Measurements from ENCODE around the gene PIK3R5. TPM values are rescaled to one million over a fixed set of nuclear protein-coding genes. Genes with fewer than 3 reads are reported as not detected.

The PIK3R5 gene
- total RNA-seq, 2 donors from 2014 or later, result 3.2 to 10.4 TPM

GRCh38 chr17:8851600-8851999, 113.9 kb downstream of the PIK3R5 start:
- H3K4me3 ChIP-seq, result no peak overlapping the region
- H3K27me3 ChIP-seq (replicated peaks; ENCODE audit: insufficient read depth), result no peaks in the 10 kb centered on the region
- no peaks in the 10 kb centered on the region for H3K4me1 ChIP-seq (replicated peaks)
- H3K9me3 ChIP-seq, result no peaks in the 10 kb centered on the region
- WGBS, result 87% methylated on average over 5 of the region's 5 CpGs
- no peak overlapping the region for H3K27ac ChIP-seq
- DNase-seq (ENCODE audit: low spot score), result no peak
- H3K36me3 ChIP-seq, result no peaks in the 10 kb centered on the region
- intact Hi-C loops (cut with DNase I), result no loop called here
- TF ChIP-seq POLR2AphosphoS5 (IDR thresholded peaks at IDR 0.05), result no peak
- no peak for TF ChIP-seq CTCF (IDR thresholded peaks at IDR 0.05)
- no peak for TF ChIP-seq POLR2A (IDR thresholded peaks at IDR 0.05)

- Histone ChIP-seq H3K4me3 (no peak overlapping the region), H3K4me1 (replicated peaks) (no peaks in the 10 kb centered on the region), H3K27ac (no peak overlapping the region), H3K27me3 (replicated peaks; ENCODE audit: insufficient read depth) (no peaks in the 10 kb centered on the region), H3K9me3 (no peaks in the 10 kb centered on the region), H3K36me3 (no peaks in the 10 kb centered on the region)
- 74% methylated on average over 4 of the region's 4 CpGs for WGBS
- intact Hi-C loops (cut with DNase I), result no loop called here
- no peak for DNase-seq (ENCODE audit: low spot score)
- TF ChIP-seq CTCF (IDR thresholded peaks at IDR 0.05), result no peak
- TF ChIP-seq POLR2A (IDR thresholded peaks at IDR 0.05), result no peak
- no peak for TF ChIP-seq POLR2AphosphoS5 (IDR thresholded peaks at IDR 0.05)
These were observed 116.0 kb downstream of the PIK3R5 start for GRCh38 chr17:8849311-8850041.

GRCh38 chr17:8847891-8848290, 117.6 kb downstream of the PIK3R5 start:
- Histone ChIP-seq H3K4me3 (no peak overlapping the region), H3K27me3 (replicated peaks; ENCODE audit: insufficient read depth) (no peaks in the 10 kb centered on the region), H3K9me3 (no peaks in the 10 kb centered on the region), H3K36me3 (no peaks in the 10 kb centered on the region), H3K4me1 (replicated peaks) (no peaks in the 10 kb centered on the region), H3K27ac (no peak overlapping the region)
- no peak for TF ChIP-seq POLR2AphosphoS5 (IDR thresholded peaks at IDR 0.05)
- no peak for TF ChIP-seq POLR2A (IDR thresholded peaks at IDR 0.05)
- TF ChIP-seq CTCF (IDR thresholded peaks at IDR 0.05), result no peak
- 87% methylated on average over 2 of the region's 2 CpGs for WGBS
- no peak for DNase-seq (ENCODE audit: low spot score)
- intact Hi-C loops (cut with DNase I), result no loop called here

- Histone ChIP-seq H3K9me3 (no peaks in the 10 kb centered on the region), H3K36me3 (no peaks in the 10 kb centered on the region), H3K4me1 (replicated peaks) (no peaks in the 10 kb centered on the region), H3K27ac (no peak overlapping the region), H3K4me3 (no peak overlapping the region), H3K27me3 (replicated peaks; ENCODE audit: insufficient read depth) (no peaks in the 10 kb centered on the region)
- TF ChIP-seq CTCF (IDR thresholded peaks at IDR 0.05) (no peak), POLR2AphosphoS5 (IDR thresholded peaks at IDR 0.05) (no peak), POLR2A (IDR thresholded peaks at IDR 0.05) (no peak)
- intact Hi-C loops (cut with DNase I), result no loop called here
- DNase-seq (ENCODE audit: low spot score), result no peak
These were observed 118.7 kb downstream of the PIK3R5 start for GRCh38 chr17:8846768-8847211.

Data from prostate gland (tissue), 2 donors.